IMR-90 (cell line): ENCODE data around the gene FCHO1. TPM values are rescaled to one million over a fixed set of nuclear protein-coding genes. Genes with fewer than 3 reads are reported as not detected.

ENCODE experiments used
- ATAC-seq: fragments of 200-7000 bp; cut with Tn5 transposase; 2 replicates; pipeline ENCODE4 v1.9.1; 2020; ENCODE audit warnings: low read depth, mild to moderate bottlenecking, moderate library complexity
- BruUV-seq: library from RNA; stranded (reverse); fragments of 400-500 nt; replicated peaks from 2 replicates; lab custom pipeline; 2021; lab: Mats Ljungman, UMichigan
- CTCF ChIA-PET: fragments of 300-600 bp; formaldehyde crosslinking; extraction: SDS; loops from one replicate; lab custom pipeline; 2021; ENCODE audit warnings: antibody characterized with exemption; lab: Yijun Ruan, JAX
- POLR2A ChIA-PET: fragments of 300-600 bp; sonication (Branson Sonifier 250); formaldehyde crosslinking; loops from one replicate; lab custom pipeline; 2022; ENCODE audit warnings: antibody characterized with exemption; ENCODE audit not compliant: unreplicated experiment; lab: Charles Lee
- DNase-seq: peaks from one replicate; pipeline ENCODE4 v3.0.0; 2013
- H2AFZ ChIP-seq: replicated peaks from 2 replicates; pipeline ENCODE3; 2013; ENCODE audit warnings: low read length, mild to moderate bottlenecking; ENCODE audit not compliant: poor library complexity
- H2AK5ac ChIP-seq: 2 replicates; pipeline ENCODE4 v1.6.1; 2013; ENCODE audit warnings: low read depth, low read length, inconsistent platforms
- H2AK9ac ChIP-seq: replicated peaks from 2 replicates; pipeline ENCODE3; 2013; ENCODE audit warnings: mild to moderate bottlenecking, low read depth, low read length, moderate library complexity; ENCODE audit not compliant: poor library complexity
- H2BK120ac ChIP-seq: 2 replicates; pipeline ENCODE4 v1.6.1; 2013; ENCODE audit warnings: low read depth, low read length, inconsistent platforms
- H2BK15ac ChIP-seq: 3 replicates; pipeline ENCODE4 v1.6.1; 2013; ENCODE audit warnings: low read depth, low read length, inconsistent platforms
- H2BK20ac ChIP-seq: 2 replicates; pipeline ENCODE4 v1.6.1; 2013; ENCODE audit warnings: low read depth, mild to moderate bottlenecking, inconsistent platforms, low read length, moderate library complexity
- H2BK5ac ChIP-seq: 2 replicates; pipeline ENCODE4 v1.6.1; 2013; ENCODE audit warnings: mild to moderate bottlenecking, low read depth, low read length, inconsistent platforms; ENCODE audit not compliant: poor library complexity, severe bottlenecking
- H3K14ac ChIP-seq: replicated peaks from 2 replicates; pipeline ENCODE4 v1.6.1; 2013; ENCODE audit warnings: low read depth, low read length, inconsistent platforms
- H3K18ac ChIP-seq: 2 replicates; pipeline ENCODE4 v1.6.1; 2013; ENCODE audit warnings: low read depth, low read length, control low read depth
- H3K23ac ChIP-seq: 2 replicates; pipeline ENCODE4 v1.6.1; 2013; ENCODE audit warnings: low read depth, low read length, inconsistent platforms
- H3K27ac ChIP-seq: 2 replicates; pipeline ENCODE4 v1.5.1; 2013; ENCODE audit warnings: mild to moderate bottlenecking, control low read depth, low read length; ENCODE audit not compliant: insufficient read depth
- H3K27me3 ChIP-seq: 2 replicates; pipeline ENCODE4 v1.6.1; 2013; ENCODE audit warnings: low read length; ENCODE audit not compliant: control insufficient read depth, insufficient read depth
- H3K36me3 ChIP-seq: 2 replicates; pipeline ENCODE4 v1.6.1; 2013; ENCODE audit warnings: low read length, mixed read lengths; ENCODE audit not compliant: control insufficient read depth, insufficient read depth
- H3K4ac ChIP-seq: 2 replicates; pipeline ENCODE4 v1.6.1; 2013; ENCODE audit warnings: low read depth, low read length, inconsistent platforms
- H3K4me1 ChIP-seq: 2 replicates; pipeline ENCODE4 v1.6.1; 2013; ENCODE audit warnings: low read length, mixed read lengths; ENCODE audit not compliant: control insufficient read depth, insufficient read depth
- H3K4me2 ChIP-seq: 2 replicates; pipeline ENCODE4 v1.6.1; 2013; ENCODE audit warnings: low read depth, mild to moderate bottlenecking, control low read depth, low read length, moderate library complexity
- H3K4me3 ChIP-seq: 2 replicates; pipeline ENCODE4 v1.5.1; 2013; ENCODE audit warnings: low read depth, mild to moderate bottlenecking, control low read depth, low read length, moderate library complexity; ENCODE audit not compliant: insufficient read depth
- H3K56ac ChIP-seq: 2 replicates; pipeline ENCODE4 v1.6.1; 2013; ENCODE audit warnings: low read length, inconsistent platforms; ENCODE audit not compliant: insufficient read depth; ENCODE audit errors: extremely low read depth
- H3K79me1 ChIP-seq, 2 experiments: 2 replicates each; pipeline ENCODE4 v1.6.1; 2013; ENCODE audit warnings: low read length in 2 of 2, inconsistent platforms in 1 of 2, low read depth in 1 of 2
- H3K9ac ChIP-seq: 2 replicates; pipeline ENCODE4 v1.6.1; 2013; ENCODE audit warnings: low read depth, low read length, control low read depth
- H3K9me1 ChIP-seq: 2 replicates; pipeline ENCODE4 v1.6.1; 2013; ENCODE audit warnings: low read length, inconsistent platforms; ENCODE audit not compliant: insufficient read depth
- H3K9me3 ChIP-seq: 2 replicates; pipeline ENCODE4 v1.6.1; 2013; ENCODE audit warnings: low read length; ENCODE audit not compliant: control insufficient read depth, insufficient read depth
- H4K20me1 ChIP-seq: 2 replicates; pipeline ENCODE4 v1.6.1; 2013; ENCODE audit warnings: low read length, inconsistent platforms; ENCODE audit not compliant: insufficient read depth
- H4K5ac ChIP-seq: 2 replicates; pipeline ENCODE4 v1.6.1; 2013; ENCODE audit warnings: mild to moderate bottlenecking, low read depth, low read length, control low read depth
- H4K8ac ChIP-seq, 2 experiments: 2 replicates each; pipeline ENCODE4 v1.6.1; 2013; ENCODE audit warnings: low read depth in 2 of 2, low read length in 2 of 2, control low read depth in 1 of 2, inconsistent platforms in 1 of 2
- H4K91ac ChIP-seq: 2 replicates; pipeline ENCODE4 v1.6.1; 2013; ENCODE audit warnings: low read depth, low read length, inconsistent platforms; ENCODE audit not compliant: insufficient read depth
- BHLHE40 ChIP-seq: fragments of 150-350 bp; IDR thresholded peaks from 2 replicates; pipeline ENCODE4 v1.6.1; 2016; ENCODE audit warnings: mild to moderate bottlenecking, low read depth, low read length
- ELK1 ChIP-seq: fragments of 150-350 bp; IDR thresholded peaks from 2 replicates; pipeline ENCODE4 v1.6.1; 2016; ENCODE audit warnings: low read depth, mild to moderate bottlenecking, low read length, moderate library complexity, borderline replicate concordance
- FOS ChIP-seq: fragments of 150-350 bp; IDR thresholded peaks from 2 replicates; pipeline ENCODE4 v1.6.1; 2016; ENCODE audit warnings: low read depth, low read length
- RAD21 ChIP-seq: IDR thresholded peaks from 2 replicates; pipeline ENCODE4 v1.6.1; 2012; ENCODE audit warnings: low read length, improper control_type of control experiment
- RCOR1 ChIP-seq: IDR thresholded peaks from 2 replicates; pipeline ENCODE4 v1.6.1; 2012; ENCODE audit warnings: mild to moderate bottlenecking, low read length, improper control_type of control experiment; ENCODE audit not compliant: insufficient replicate concordance
- RFX5 ChIP-seq: IDR thresholded peaks from 2 replicates; pipeline ENCODE4 v1.8.0; 2012; ENCODE audit warnings: low read depth, mild to moderate bottlenecking, low read length, moderate library complexity
- WGBS, 2 experiments: methylation state at CpG; one replicate each; pipeline versions ENCODE4 v1.1.5 to v1.1.7; 2013; ENCODE audit warnings: missing lambda C conversion rate in 2 of 2; ENCODE audit not compliant: insufficient read length in 1 of 2; ENCODE audit errors: extremely low coverage in 2 of 2; 5-methylcytosine and 5-hydroxymethylcytosine counted together
- dilution Hi-C: fragments of 300-500 bp; cut with HindIII; formaldehyde crosslinking; loops from one replicate; pipeline ENCODE4 v1.14.3; 2018; ENCODE audit warnings: low sequenced_read_pairs; ENCODE audit not compliant: unreplicated experiment
- in situ Hi-C: fragments of 300-500 bp; cut with MboI; formaldehyde crosslinking; loops from 3 replicates; pipeline ENCODE4 v1.14.3; 2019; ENCODE audit warnings: low sequenced_read_pairs, inconsistent platforms, mixed read lengths
- intact Hi-C: fragments of 100-400 bp; cut with micrococcal nuclease; formaldehyde crosslinking; loops from 2 replicates; pipeline ENCODE4 v1.10.0; 2022
- polyA plus RNA-seq, 3 experiments: library from polyadenylated mRNA; depleted of rRNA; stranded (reverse); fragments of >200 nt; gene quantifications; 2 replicates each; pipeline ENCODE4 v1.2.3, GENCODE V29; 2012; ENCODE audit warnings: low replicate concordance in 1 of 3
- total RNA-seq: library from RNA; depleted of rRNA; stranded (reverse); fragments of >200 nt; gene quantifications from 2 replicates; pipeline ENCODE4 v1.2.3, GENCODE V29; 2012
- TF ChIP-seq, protein P1 (sequence below): conservative IDR thresholded peaks from 2 replicates; pipeline ENCODE4 v1.5.1; 2012; ENCODE audit warnings: mild to moderate bottlenecking, low read depth, low read length, improper control_type of control experiment
- TF ChIP-seq, protein P2 (sequence below): fragments of 150-350 bp; IDR thresholded peaks from 2 replicates; pipeline ENCODE4 v1.6.1; 2017; ENCODE audit warnings: mild to moderate bottlenecking, antibody characterized with exemption, low read length, low read depth

FCHO1 gene
- total and polyA plus RNA-seq, 2 of the 4 experiments (the other 2 are of a cell fraction), result 0.18 to 1.0 TPM

DNA sequence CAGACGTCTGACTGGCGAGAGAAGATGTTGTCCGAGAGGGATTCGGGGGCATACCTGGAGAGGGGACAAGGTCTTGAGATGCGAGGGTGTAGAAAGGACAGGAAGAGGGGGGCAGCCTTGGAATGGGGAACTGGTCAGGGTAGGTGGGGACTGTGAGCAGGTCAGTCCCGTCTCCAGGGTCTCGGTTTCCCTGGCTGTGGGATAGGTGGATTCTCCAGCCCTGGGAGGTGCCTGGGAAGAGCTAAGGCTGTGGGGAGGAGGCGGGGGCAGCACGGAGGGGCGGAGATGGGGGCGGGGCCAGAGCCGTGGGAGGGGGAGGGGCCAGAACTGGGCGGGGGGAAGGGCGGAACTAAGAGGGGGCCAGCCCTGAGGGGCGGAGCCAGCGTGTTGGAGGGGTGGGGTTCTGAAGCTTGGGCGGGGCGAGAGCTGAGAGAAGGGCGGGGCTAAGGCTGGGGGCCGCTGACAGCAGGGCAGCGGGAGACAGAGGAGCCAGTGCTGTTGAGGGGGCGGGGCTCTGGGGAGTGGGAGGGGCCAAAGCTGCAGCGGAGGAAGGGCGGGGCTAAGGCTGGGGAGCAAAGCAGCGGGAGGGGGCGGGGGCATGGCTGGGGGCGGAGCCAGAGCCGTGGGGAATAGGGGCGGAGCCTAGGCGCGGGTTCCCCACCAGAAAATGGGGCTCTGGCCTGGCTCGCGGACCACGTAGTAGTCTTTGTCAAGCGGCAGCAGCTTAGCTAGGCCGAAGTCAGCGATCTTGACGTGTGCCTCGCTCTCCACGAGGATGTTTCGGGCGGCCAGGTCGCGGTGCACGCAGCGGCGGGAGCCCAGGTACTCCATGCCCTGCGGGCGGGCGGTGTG lies 79.5 kb downstream of the FCHO1 start:
- H3K79me1 ChIP-seq, result no peaks in the 10 kb centered on the region
- H4K5ac ChIP-seq, result no peak overlapping the region
- intact Hi-C loops, result no loop called here
- no TSS peak for BruUV-seq
- no peak overlapping the region for H2AK9ac ChIP-seq
- H2AK5ac ChIP-seq, result no peak overlapping the region
- H3K4ac ChIP-seq, result no peak overlapping the region
- H2BK5ac ChIP-seq, result no peak overlapping the region
- H3K56ac ChIP-seq, result no peak overlapping the region
- 22% methylated on average over 32 of the region's 50 CpGs; no CpG with 5 or more reads in 1 of the 2 experiments for WGBS, 2 experiments
- peak overlapping the region; percentile 82 for H2AFZ ChIP-seq
- DNase-seq, result peak; percentile 67
- in situ Hi-C loops, result no loop called here
- H2BK15ac ChIP-seq, result no peak overlapping the region
- no peak overlapping the region for H3K18ac ChIP-seq
- H3K9ac ChIP-seq, result no peak overlapping the region
- ATAC-seq, result peak; percentile 90
- CTCF ChIA-PET, result interaction anchor here (0.9 kb wide), 1 partner anchor 29 kb away, joined by 3 read pairs; the partner anchor contains the start of gene RPL18A
- H3K9me1 ChIP-seq, result no peaks in the 10 kb centered on the region
- H3K4me2 ChIP-seq, result peak overlapping the region; percentile 84
- no peak overlapping the region; the same call in 1 of the 2 replicates for H3K4me3 ChIP-seq
- no peaks in the 10 kb centered on the region for H3K36me3 ChIP-seq
- no peak overlapping the region for H4K8ac ChIP-seq
- dilution Hi-C loops, result no loop called here
- TF ChIP-seq RCOR1, result no peak
- no peak for TF ChIP-seq RFX5
- no peak for TF ChIP-seq RAD21
- no peak for TF ChIP-seq FOS
- no peak for TF ChIP-seq BHLHE40
- TF ChIP-seq, protein P1, sequence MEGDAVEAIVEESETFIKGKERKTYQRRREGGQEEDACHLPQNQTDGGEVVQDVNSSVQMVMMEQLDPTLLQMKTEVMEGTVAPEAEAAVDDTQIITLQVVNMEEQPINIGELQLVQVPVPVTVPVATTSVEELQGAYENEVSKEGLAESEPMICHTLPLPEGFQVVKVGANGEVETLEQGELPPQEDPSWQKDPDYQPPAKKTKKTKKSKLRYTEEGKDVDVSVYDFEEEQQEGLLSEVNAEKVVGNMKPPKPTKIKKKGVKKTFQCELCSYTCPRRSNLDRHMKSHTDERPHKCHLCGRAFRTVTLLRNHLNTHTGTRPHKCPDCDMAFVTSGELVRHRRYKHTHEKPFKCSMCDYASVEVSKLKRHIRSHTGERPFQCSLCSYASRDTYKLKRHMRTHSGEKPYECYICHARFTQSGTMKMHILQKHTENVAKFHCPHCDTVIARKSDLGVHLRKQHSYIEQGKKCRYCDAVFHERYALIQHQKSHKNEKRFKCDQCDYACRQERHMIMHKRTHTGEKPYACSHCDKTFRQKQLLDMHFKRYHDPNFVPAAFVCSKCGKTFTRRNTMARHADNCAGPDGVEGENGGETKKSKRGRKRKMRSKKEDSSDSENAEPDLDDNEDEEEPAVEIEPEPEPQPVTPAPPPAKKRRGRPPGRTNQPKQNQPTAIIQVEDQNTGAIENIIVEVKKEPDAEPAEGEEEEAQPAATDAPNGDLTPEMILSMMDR, result no peak
- no peak for TF ChIP-seq ELK1
- TF ChIP-seq, protein P2, sequence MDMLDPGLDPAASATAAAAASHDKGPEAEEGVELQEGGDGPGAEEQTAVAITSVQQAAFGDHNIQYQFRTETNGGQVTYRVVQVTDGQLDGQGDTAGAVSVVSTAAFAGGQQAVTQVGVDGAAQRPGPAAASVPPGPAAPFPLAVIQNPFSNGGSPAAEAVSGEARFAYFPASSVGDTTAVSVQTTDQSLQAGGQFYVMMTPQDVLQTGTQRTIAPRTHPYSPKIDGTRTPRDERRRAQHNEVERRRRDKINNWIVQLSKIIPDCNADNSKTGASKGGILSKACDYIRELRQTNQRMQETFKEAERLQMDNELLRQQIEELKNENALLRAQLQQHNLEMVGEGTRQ, result no peak
- peaks cover 2% of the 10 kb centered on the region; the same call in 1 of the 2 replicates for H3K4me1 ChIP-seq
- H3K14ac ChIP-seq, result no peak overlapping the region
- H3K9me3 ChIP-seq, result no peaks in the 10 kb centered on the region
- no peaks in the 10 kb centered on the region for H4K20me1 ChIP-seq
- H2BK20ac ChIP-seq, result no peak overlapping the region
- POLR2A ChIA-PET, result no interaction called here
- no peak overlapping the region for H3K23ac ChIP-seq
- H2BK120ac ChIP-seq, result no peak overlapping the region
- no peak overlapping the region for H3K27ac ChIP-seq
- H4K91ac ChIP-seq, result no peak overlapping the region
- H3K27me3 ChIP-seq, result peaks cover 38% of the 10 kb centered on the region
